ENCODE data around the gene ENTPD8. TPM values are rescaled to one million over a fixed set of nuclear protein-coding genes. Genes with fewer than 3 reads are reported as not detected.
A peak's percentile ranks its signal among the peaks of the same experiment; 100 is the strongest.

The ENTPD8 gene
- total and polyA plus RNA-seq, 2 donors (not counting 1 experiment from before 2014, with no cell fraction given), result not detected

DNA sequence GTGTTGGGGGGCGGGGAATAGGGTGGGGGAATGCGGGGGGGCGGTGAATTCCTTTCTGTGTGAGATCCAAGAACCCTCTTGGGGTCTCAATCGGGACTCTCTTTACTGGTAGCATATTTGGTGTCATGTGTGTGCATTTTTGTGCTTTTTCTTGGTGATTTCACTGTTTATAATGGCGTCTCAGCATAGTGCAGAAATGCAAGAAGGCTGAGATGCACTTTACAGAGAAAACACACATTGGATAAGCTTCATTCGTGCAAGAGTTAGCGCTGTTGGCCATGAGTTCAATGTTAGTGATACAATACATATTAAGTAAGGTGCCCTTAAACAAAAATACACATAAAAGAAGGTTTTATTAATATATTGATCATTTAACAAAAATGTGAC, 771 bp upstream of the ENTPD8 start:
- intact Hi-C loops (cut with micrococcal nuclease), result loop anchor here (1.0 kb wide), 1 partner anchor 19 kb away; the partner anchor contains the start of genes EXD3 and NOXA1
- no peaks in the 10 kb centered on the region for H3K9me3 Mint-ChIP-seq (ENCODE audit: insufficient read depth)

DNA sequence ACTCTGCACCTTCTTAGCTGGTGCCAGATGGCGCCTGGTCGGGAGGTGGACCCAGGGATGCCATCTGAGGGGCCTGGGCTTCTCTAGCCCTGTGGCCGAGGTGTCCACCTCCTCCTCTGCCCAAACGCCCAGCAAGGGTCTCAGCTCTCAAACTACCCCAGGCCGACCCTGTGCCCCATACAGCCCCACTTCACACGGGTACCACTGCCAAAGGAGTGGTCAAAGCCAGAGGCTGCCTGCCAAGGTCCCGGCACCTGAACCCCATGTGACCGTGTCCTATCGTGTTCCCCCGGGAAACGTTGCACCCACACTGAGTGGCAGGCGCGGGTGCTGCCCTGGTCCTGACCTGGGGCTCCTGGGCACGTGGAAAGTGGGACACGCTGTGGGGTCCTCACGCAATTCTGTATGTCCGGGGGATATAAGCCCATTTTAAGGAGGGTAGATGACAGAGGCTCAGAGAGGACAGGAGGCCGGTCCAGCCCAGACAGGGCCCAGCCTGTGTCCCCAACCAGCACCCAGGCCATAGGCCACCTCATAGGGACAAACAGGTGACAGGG, 1.9 kb downstream of the ENTPD8 start:
- Histone ChIP-seq H3K36me3 (replicated peaks in 1 of 2; ENCODE audit: control extremely low read depth in 1 of 2, control insufficient read depth in 1 of 2, extremely low read depth in 1 of 2, insufficient read depth in 2 of 2, low read length in 1 of 2) (no peaks in the 10 kb centered on the region), H4K20me1 (ENCODE audit: control insufficient read depth, insufficient read depth, low read length, poor library complexity, severe bottlenecking) (no peaks in the 10 kb centered on the region), H3K4me3 (ENCODE audit: control extremely low read depth in 1 of 5, extremely low read depth in 1 of 5, insufficient read depth in 1 of 5, low read depth in 2 of 5, low read length in 4 of 5) (no peak overlapping the region), H3K4me2 (replicated peaks; ENCODE audit: low read depth, low read length, poor library complexity, severe bottlenecking) (no peak overlapping the region), H2AFZ (ENCODE audit: insufficient read depth, low read depth, low read length, poor library complexity, severe bottlenecking) (no peak overlapping the region), H3K79me2 (ENCODE audit: control insufficient read depth, insufficient read depth, low read length) (no peaks in the 10 kb centered on the region), H3K4me1 (ENCODE audit: control insufficient read depth in 2 of 2, insufficient read depth in 2 of 2, low read length in 2 of 2) (peaks cover 0 to 8% of the 10 kb centered on the region in 2 donors), H3K9me3 (ENCODE audit: control extremely low read depth in 1 of 3, control insufficient read depth in 2 of 3, insufficient read depth in 1 of 3, low read length in 2 of 3) (peaks cover 0 to 3% (median 0%) of the 10 kb centered on the region in 3 donors), H3K9ac (ENCODE audit: low read length) (no peak overlapping the region), H3K27ac (ENCODE audit: low read length in 2 of 2) (no peak overlapping the region), H3K27me3 (replicated peaks in 1 of 4; ENCODE audit: control extremely low read depth in 1 of 4, control insufficient read depth in 3 of 4, insufficient read depth in 4 of 4, low read length in 3 of 4) (peaks cover 0 to 16% (median 7%) of the 10 kb centered on the region in 4 experiments)
- DNase-seq (no peak), ATAC-seq (ENCODE audit: low read depth) (no peak)
- POLR2A ChIA-PET, result interaction anchor here (0.6 kb wide), 1 partner anchor 410 kb away, joined by 3 read pairs; no protein-coding TSS in a partner anchor
- Mint-ChIP-seq H3K4me3 (no peak overlapping the region), H3K27ac (no peak overlapping the region), H3K4me1 (peaks cover 3% of the 10 kb centered on the region), H3K27me3 (peaks cover 7% of the 10 kb centered on the region), H3K9me3 (ENCODE audit: insufficient read depth) (no peaks in the 10 kb centered on the region)
- WGBS (ENCODE audit: insufficient coverage), result 83% methylated on average over 18 of the region's 18 CpGs
- intact Hi-C loops (cut with micrococcal nuclease), result no loop called here
- CTCF ChIA-PET, result no interaction called here
- no peak for TF ChIP-seq EZH2 (IDR thresholded peaks at IDR 0.05; ENCODE audit: borderline replicate concordance, insufficient read depth, low read depth, low read length, poor library complexity, severe bottlenecking)
- TF ChIP-seq, protein P1, sequence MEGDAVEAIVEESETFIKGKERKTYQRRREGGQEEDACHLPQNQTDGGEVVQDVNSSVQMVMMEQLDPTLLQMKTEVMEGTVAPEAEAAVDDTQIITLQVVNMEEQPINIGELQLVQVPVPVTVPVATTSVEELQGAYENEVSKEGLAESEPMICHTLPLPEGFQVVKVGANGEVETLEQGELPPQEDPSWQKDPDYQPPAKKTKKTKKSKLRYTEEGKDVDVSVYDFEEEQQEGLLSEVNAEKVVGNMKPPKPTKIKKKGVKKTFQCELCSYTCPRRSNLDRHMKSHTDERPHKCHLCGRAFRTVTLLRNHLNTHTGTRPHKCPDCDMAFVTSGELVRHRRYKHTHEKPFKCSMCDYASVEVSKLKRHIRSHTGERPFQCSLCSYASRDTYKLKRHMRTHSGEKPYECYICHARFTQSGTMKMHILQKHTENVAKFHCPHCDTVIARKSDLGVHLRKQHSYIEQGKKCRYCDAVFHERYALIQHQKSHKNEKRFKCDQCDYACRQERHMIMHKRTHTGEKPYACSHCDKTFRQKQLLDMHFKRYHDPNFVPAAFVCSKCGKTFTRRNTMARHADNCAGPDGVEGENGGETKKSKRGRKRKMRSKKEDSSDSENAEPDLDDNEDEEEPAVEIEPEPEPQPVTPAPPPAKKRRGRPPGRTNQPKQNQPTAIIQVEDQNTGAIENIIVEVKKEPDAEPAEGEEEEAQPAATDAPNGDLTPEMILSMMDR (IDR thresholded peaks at IDR 0.05), result no peak

More for the DNA sequence above, 771 bp upstream of the ENTPD8 start:
- Histone ChIP-seq H4K20me1 (ENCODE audit: control insufficient read depth, insufficient read depth, low read length, poor library complexity, severe bottlenecking) (no peaks in the 10 kb centered on the region), H3K9ac (ENCODE audit: low read length) (no peak overlapping the region), H3K4me3 (ENCODE audit: control extremely low read depth in 1 of 5, extremely low read depth in 1 of 5, insufficient read depth in 1 of 5, low read depth in 2 of 5, low read length in 4 of 5) (no peak overlapping the region), H3K9me3 (ENCODE audit: control extremely low read depth in 1 of 3, control insufficient read depth in 2 of 3, insufficient read depth in 1 of 3, low read length in 2 of 3) (peaks cover 0 to 3% (median 0%) of the 10 kb centered on the region in 3 donors), H3K36me3 (replicated peaks in 1 of 2; ENCODE audit: control extremely low read depth in 1 of 2, control insufficient read depth in 1 of 2, extremely low read depth in 1 of 2, insufficient read depth in 2 of 2, low read length in 1 of 2) (no peaks in the 10 kb centered on the region), H3K79me2 (ENCODE audit: control insufficient read depth, insufficient read depth, low read length) (no peaks in the 10 kb centered on the region), H3K27me3 (replicated peaks in 1 of 4; ENCODE audit: control extremely low read depth in 1 of 4, control insufficient read depth in 3 of 4, insufficient read depth in 4 of 4, low read length in 3 of 4) (peaks cover 0 to 20% (median 7%) of the 10 kb centered on the region in 4 experiments), H3K27ac (ENCODE audit: low read length in 2 of 2) (no peak overlapping the region), H3K4me2 (replicated peaks; ENCODE audit: low read depth, low read length, poor library complexity, severe bottlenecking) (peak overlapping the region; percentile 88), H2AFZ (ENCODE audit: insufficient read depth, low read depth, low read length, poor library complexity, severe bottlenecking) (no peak overlapping the region), H3K4me1 (ENCODE audit: control insufficient read depth in 2 of 2, insufficient read depth in 2 of 2, low read length in 2 of 2) (peaks cover 7 to 18% of the 10 kb centered on the region in 2 donors)
- Mint-ChIP-seq H3K27me3 (peaks cover 11% of the 10 kb centered on the region), H3K4me1 (peaks cover 8% of the 10 kb centered on the region), H3K27ac (no peak overlapping the region), H3K4me3 (peak overlapping the region; percentile 79)
- TF ChIP-seq, protein P1 (IDR thresholded peaks at IDR 0.05), result no peak
- TF ChIP-seq EZH2 (IDR thresholded peaks at IDR 0.05; ENCODE audit: borderline replicate concordance, insufficient read depth, low read depth, low read length, poor library complexity, severe bottlenecking), result no peak
- POLR2A ChIA-PET, result interaction anchor here (0.6 to 0.9 kb wide), 3 partner anchors 15 to 155 kb away, joined by 4 to 6 read pairs (median 5); partner anchors contain the start of genes EXD3 and NOXA1
- CTCF ChIA-PET, result interaction anchor here (0.6 to 3.3 kb wide), 4 partner anchors 14 to 29 kb away, joined by 3 to 23 read pairs (median 4); partner anchors contain the start of genes EXD3 and NOXA1
- ATAC-seq (ENCODE audit: low read depth), result no peak
- no peak for DNase-seq
- 13% methylated on average over 1 of the region's 7 CpGs for WGBS (ENCODE audit: insufficient coverage)

Measured in B cell (primary cell).